H9 (cell line): Measurements from ENCODE around the gene LYRM9. TPM values are rescaled to one million over a fixed set of nuclear protein-coding genes. Genes with fewer than 3 reads are reported as not detected.

ENCODE experiments used
- DNase-seq: peaks from one replicate; pipeline ENCODE4 v3.0.0-alpha.2; 2017
- H2AFZ ChIP-seq: one replicate; pipeline ENCODE4 v1.6.1; 2013; ENCODE audit warnings: mild to moderate bottlenecking, low read length, control low read depth, moderate library complexity
- H2AK5ac ChIP-seq: 2 replicates; pipeline ENCODE4 v1.6.1; 2013; ENCODE audit warnings: low read length, control low read depth, mixed read lengths; ENCODE audit not compliant: insufficient read length
- H2BK120ac ChIP-seq: one replicate; pipeline ENCODE4 v1.6.1; 2013; ENCODE audit warnings: low read depth, mild to moderate bottlenecking, low read length, control low read depth, inconsistent platforms; ENCODE audit not compliant: poor library complexity, severe bottlenecking
- H2BK12ac ChIP-seq: 2 replicates; pipeline ENCODE4 v1.6.1; 2013; ENCODE audit warnings: low read length, control low read depth, mixed read lengths, low read depth; ENCODE audit not compliant: insufficient read length
- H2BK15ac ChIP-seq: 2 replicates; pipeline ENCODE4 v1.6.1; 2013; ENCODE audit warnings: low read depth, low read length, control low read depth
- H2BK20ac ChIP-seq: one replicate; pipeline ENCODE4 v1.6.1; 2013; ENCODE audit warnings: low read depth, mild to moderate bottlenecking, low read length, control low read depth, inconsistent platforms; ENCODE audit not compliant: poor library complexity, severe bottlenecking
- H2BK5ac ChIP-seq: 2 replicates; pipeline ENCODE4 v1.6.1; 2013; ENCODE audit warnings: low read length, control low read depth, mixed read lengths; ENCODE audit not compliant: insufficient read length
- H3K14ac ChIP-seq: 2 replicates; pipeline ENCODE4 v1.6.1; 2013; ENCODE audit warnings: low read length, control low read depth; ENCODE audit not compliant: insufficient read depth
- H3K18ac ChIP-seq: 2 replicates; pipeline ENCODE4 v1.6.1; 2013; ENCODE audit warnings: low read depth, mild to moderate bottlenecking, mixed read lengths, low read length, control low read depth; ENCODE audit not compliant: insufficient read length
- H3K23ac ChIP-seq: 2 replicates; pipeline ENCODE4 v1.6.1; 2013; ENCODE audit warnings: low read length, control low read depth, mixed read lengths, low read depth; ENCODE audit not compliant: insufficient read length
- H3K23me2 ChIP-seq: 2 replicates; pipeline ENCODE4 v1.6.1; 2013; ENCODE audit warnings: low read depth, mild to moderate bottlenecking, mixed read lengths, low read length, control low read depth; ENCODE audit not compliant: insufficient read length, poor library complexity, severe bottlenecking
- H3K27ac ChIP-seq: 2 replicates; pipeline ENCODE4 v1.5.1; 2013; ENCODE audit warnings: low read length, control low read depth, mixed read lengths, low read depth; ENCODE audit not compliant: insufficient read length
- H3K27me3 ChIP-seq: 2 replicates; pipeline ENCODE4 v1.6.1; 2013; ENCODE audit warnings: low read length, control low read depth, inconsistent platforms; ENCODE audit not compliant: insufficient read depth
- H3K4ac ChIP-seq: 2 replicates; pipeline ENCODE4 v1.6.1; 2013; ENCODE audit warnings: low read depth, mild to moderate bottlenecking, control low read depth, inconsistent platforms, low read length, moderate library complexity
- H3K4me1 ChIP-seq: 2 replicates; pipeline ENCODE4 v1.6.1; 2013; ENCODE audit warnings: low read length, control low read depth, inconsistent platforms; ENCODE audit not compliant: insufficient read depth
- H3K4me2 ChIP-seq: 2 replicates; pipeline ENCODE4 v1.6.1; 2013; ENCODE audit warnings: low read length, control low read depth, mixed read lengths; ENCODE audit not compliant: insufficient read length, insufficient read depth
- H3K56ac ChIP-seq: 2 replicates; pipeline ENCODE4 v1.6.1; 2013; ENCODE audit warnings: low read depth, mild to moderate bottlenecking, mixed read lengths, low read length, control low read depth; ENCODE audit not compliant: insufficient read length
- H3K79me1 ChIP-seq: 2 replicates; pipeline ENCODE4 v1.6.1; 2013; ENCODE audit warnings: low read depth, mild to moderate bottlenecking, moderate library complexity, low read length, control low read depth, inconsistent platforms; ENCODE audit not compliant: insufficient read depth, poor library complexity, severe bottlenecking
- H3K79me2 ChIP-seq: 2 replicates; pipeline ENCODE4 v1.6.1; 2013; ENCODE audit warnings: low read length, control low read depth, inconsistent platforms; ENCODE audit not compliant: insufficient read depth
- H3K9ac ChIP-seq: 2 replicates; pipeline ENCODE4 v1.6.1; 2013; ENCODE audit warnings: low read length, control low read depth, mixed read lengths; ENCODE audit not compliant: insufficient read length; ENCODE audit errors: extremely low read depth
- H3K9me3 ChIP-seq: one replicate; pipeline ENCODE4 v1.6.1; 2013; ENCODE audit warnings: low read depth, low read length, inconsistent platforms; ENCODE audit not compliant: control insufficient read depth
- H3T11ph ChIP-seq: one replicate; pipeline ENCODE4 v1.6.1; 2013; ENCODE audit warnings: mild to moderate bottlenecking, low read length, control low read depth, inconsistent platforms
- H4K20me1 ChIP-seq: one replicate; pipeline ENCODE4 v1.6.1; 2013; ENCODE audit not compliant: control insufficient read depth, insufficient read length, insufficient read depth
- H4K5ac ChIP-seq: 2 replicates; pipeline ENCODE4 v1.6.1; 2013; ENCODE audit warnings: low read depth, mild to moderate bottlenecking, mixed read lengths, low read length, control low read depth; ENCODE audit not compliant: insufficient read length
- H4K8ac ChIP-seq: replicated peaks from 2 replicates; pipeline ENCODE4 v1.6.1; 2013; ENCODE audit warnings: low read length, control low read depth, mixed read lengths, low read depth; ENCODE audit not compliant: insufficient read length
- H4K91ac ChIP-seq: 2 replicates; pipeline ENCODE4 v1.6.1; 2013; ENCODE audit warnings: low read depth, mild to moderate bottlenecking, moderate library complexity, mixed read lengths, low read length, control low read depth; ENCODE audit not compliant: insufficient read length
- H3K27ac Mint-ChIP-seq, 3 experiments: 2 replicates in 2 of 3; 3 replicates in 1 of 3; pipeline ENCODE4 v1.8.0; 2020 to 2021; ENCODE audit warnings: mixed read lengths in 3 of 3, mild to moderate bottlenecking in 1 of 3, moderate library complexity in 1 of 3
- H3K27me3 Mint-ChIP-seq: 2 replicates; pipeline ENCODE4 v1.8.0; 2021; ENCODE audit warnings: low read depth, mild to moderate bottlenecking, moderate library complexity, mixed read lengths
- H3K36me3 Mint-ChIP-seq, 3 experiments: 2 replicates in 2 of 3; 3 replicates in 1 of 3; pipeline ENCODE4 v1.8.0; 2020 to 2021; ENCODE audit warnings: low read depth in 3 of 3, mixed read lengths in 3 of 3; ENCODE audit not compliant: insufficient read depth in 1 of 3
- H3K4me1 Mint-ChIP-seq, 2 experiments: 2 replicates each; pipeline ENCODE4 v1.8.0; 2020; ENCODE audit warnings: mixed read lengths in 2 of 2
- H3K4me3 Mint-ChIP-seq, 2 experiments: 2 replicates in 1 of 2; 3 replicates in 1 of 2; pipeline ENCODE4 v1.8.0; 2020 to 2021; ENCODE audit warnings: mild to moderate bottlenecking in 2 of 2, mixed read lengths in 2 of 2, moderate library complexity in 1 of 2
- H3K9me3 Mint-ChIP-seq, 2 experiments: 2 replicates in 1 of 2; 3 replicates in 1 of 2; pipeline ENCODE4 v1.8.0; 2020; ENCODE audit warnings: mild to moderate bottlenecking in 2 of 2, mixed read lengths in 2 of 2, moderate library complexity in 1 of 2
- total RNA-seq: library from RNA; stranded (reverse); gene quantifications from 2 replicates; pipeline ENCODE4 v1.2.1, GENCODE V29; 2021
- TF ChIP-seq, protein P1 (sequence below): fragments of 200-600 bp; sonication (generic); conservative IDR thresholded peaks from 3 replicates; pipeline ENCODE4 v1.8.0; 2021; ENCODE audit warnings: antibody characterized with exemption, mild to moderate bottlenecking

The LYRM9 gene
- total RNA-seq, 1 experiment from 2014 or later = 2.2 TPM

GRCh38 chr17:27938241-27938640, 45.1 kb upstream of the LYRM9 start:
- Histone ChIP-seq H3K23ac (no peak overlapping the region), H4K8ac (no peak overlapping the region), H3K4ac (no peak overlapping the region), H2BK120ac (no peak overlapping the region), H2AFZ (no peak overlapping the region), H2BK12ac (no peak overlapping the region), H3T11ph (no peak overlapping the region), H3K9ac (no peak overlapping the region), H3K79me2 (no peaks in the 10 kb centered on the region), H2BK5ac (no peak overlapping the region), H3K4me1 (peaks cover 14% of the 10 kb centered on the region), H3K18ac (no peak overlapping the region), H4K5ac (no peak overlapping the region), H4K91ac (no peak overlapping the region), H3K9me3 (no peaks in the 10 kb centered on the region), H3K23me2 (peaks cover 4% of the 10 kb centered on the region), H2BK15ac (no peak overlapping the region), H3K27ac (no peak overlapping the region), H3K4me2 (no peak overlapping the region), H3K14ac (no peak overlapping the region), H4K20me1 (no peaks in the 10 kb centered on the region), H2AK5ac (no peak overlapping the region), H2BK20ac (no peak overlapping the region), H3K56ac (no peak overlapping the region), H3K79me1 (no peaks in the 10 kb centered on the region), H3K27me3 (no peaks in the 10 kb centered on the region)
- no peak for DNase-seq
- Mint-ChIP-seq H3K4me3 (no peak overlapping the region), H3K36me3 (peaks cover 0 to 2% (median 1%) of the 10 kb centered on the region in 3 experiments; a peak in 4 of 7 replicates), H3K27me3 (peaks cover 12% of the 10 kb centered on the region), H3K9me3 (peaks cover 18% of the 10 kb centered on the region in 2 experiments), H3K4me1 (peaks cover 53 to 54% of the 10 kb centered on the region in 2 experiments), H3K27ac (no peak overlapping the region)
- TF ChIP-seq, protein P1, sequence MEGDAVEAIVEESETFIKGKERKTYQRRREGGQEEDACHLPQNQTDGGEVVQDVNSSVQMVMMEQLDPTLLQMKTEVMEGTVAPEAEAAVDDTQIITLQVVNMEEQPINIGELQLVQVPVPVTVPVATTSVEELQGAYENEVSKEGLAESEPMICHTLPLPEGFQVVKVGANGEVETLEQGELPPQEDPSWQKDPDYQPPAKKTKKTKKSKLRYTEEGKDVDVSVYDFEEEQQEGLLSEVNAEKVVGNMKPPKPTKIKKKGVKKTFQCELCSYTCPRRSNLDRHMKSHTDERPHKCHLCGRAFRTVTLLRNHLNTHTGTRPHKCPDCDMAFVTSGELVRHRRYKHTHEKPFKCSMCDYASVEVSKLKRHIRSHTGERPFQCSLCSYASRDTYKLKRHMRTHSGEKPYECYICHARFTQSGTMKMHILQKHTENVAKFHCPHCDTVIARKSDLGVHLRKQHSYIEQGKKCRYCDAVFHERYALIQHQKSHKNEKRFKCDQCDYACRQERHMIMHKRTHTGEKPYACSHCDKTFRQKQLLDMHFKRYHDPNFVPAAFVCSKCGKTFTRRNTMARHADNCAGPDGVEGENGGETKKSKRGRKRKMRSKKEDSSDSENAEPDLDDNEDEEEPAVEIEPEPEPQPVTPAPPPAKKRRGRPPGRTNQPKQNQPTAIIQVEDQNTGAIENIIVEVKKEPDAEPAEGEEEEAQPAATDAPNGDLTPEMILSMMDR = no peak
